GM12872 (cell line): ENCODE measurements around the gene MELTF.

ENCODE experiments used
- CTCF ChIP-seq: IDR thresholded peaks from 3 replicates; pipeline ENCODE4 v1.5.1; 2011; ENCODE audit warnings: low read depth, mild to moderate bottlenecking, low read length, moderate library complexity; ENCODE audit not compliant: insufficient read depth

MELTF gene

GRCh38 chr3:197002701-197003454, 26.7 kb downstream of the MELTF start:
- peak; percentile 61; the same call in 1 of the 3 replicates for TF ChIP-seq CTCF

DNA sequence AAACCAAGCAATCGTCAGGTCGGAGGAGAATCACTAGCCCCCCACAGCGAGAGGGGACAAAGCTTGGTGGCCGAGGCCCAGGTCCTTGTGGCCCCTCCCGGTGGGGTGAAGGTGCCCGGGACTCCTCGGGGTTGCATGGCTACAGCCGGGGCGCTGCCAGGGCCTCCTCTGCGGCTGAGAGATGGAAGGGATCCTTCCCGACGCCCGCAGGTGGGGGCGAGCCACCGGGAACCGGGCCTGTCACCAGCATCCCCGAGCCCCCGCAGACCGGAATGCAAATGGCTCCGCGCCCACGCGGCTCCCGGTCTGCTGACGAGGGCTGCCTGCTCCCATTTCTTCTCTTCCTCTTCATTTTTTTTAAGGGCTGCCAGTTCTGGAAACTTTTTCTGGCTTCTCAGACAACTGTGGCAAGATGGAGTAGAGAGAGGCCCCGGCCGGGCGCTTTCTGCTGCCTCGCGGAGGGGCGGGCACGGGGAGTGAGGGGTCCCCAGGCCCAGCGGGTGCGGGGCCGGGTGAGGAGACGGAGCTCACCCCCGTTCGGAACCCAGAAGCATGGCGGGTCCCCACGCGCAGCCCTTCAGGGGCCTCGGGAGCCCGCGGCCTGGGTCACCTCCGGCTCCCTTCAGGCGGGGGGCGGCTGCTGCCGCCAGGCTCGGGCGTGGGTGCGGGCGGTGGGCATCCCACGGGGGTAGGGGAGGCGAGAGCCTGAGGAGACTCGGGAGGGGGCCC, 27.5 kb downstream of the MELTF start:
- TF ChIP-seq CTCF, result no peak

- no peak for TF ChIP-seq CTCF
These were observed 28.3 kb downstream of the MELTF start for GRCh38 chr3:197001106-197001971.

DNA sequence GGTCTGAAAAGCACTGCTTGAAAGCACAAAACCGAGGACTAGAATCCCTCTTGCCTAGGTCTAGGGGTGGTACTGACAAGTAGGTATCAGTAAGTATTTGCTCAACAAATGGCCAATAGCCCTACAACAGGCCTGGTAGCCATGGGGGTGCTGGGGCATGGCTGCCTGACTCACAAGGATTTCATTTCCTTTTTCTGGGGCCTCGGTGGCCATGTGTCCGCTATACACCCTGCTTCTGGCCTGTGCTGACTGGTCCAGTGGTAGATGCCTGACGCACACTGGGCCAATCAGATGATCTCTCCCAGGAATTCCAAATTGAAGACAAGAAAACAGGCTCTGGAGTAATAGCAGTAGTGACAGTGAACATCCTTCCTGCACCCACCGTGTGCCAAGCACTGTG, 29.4 kb downstream of the MELTF start:
- TF ChIP-seq CTCF, result no peak

DNA sequence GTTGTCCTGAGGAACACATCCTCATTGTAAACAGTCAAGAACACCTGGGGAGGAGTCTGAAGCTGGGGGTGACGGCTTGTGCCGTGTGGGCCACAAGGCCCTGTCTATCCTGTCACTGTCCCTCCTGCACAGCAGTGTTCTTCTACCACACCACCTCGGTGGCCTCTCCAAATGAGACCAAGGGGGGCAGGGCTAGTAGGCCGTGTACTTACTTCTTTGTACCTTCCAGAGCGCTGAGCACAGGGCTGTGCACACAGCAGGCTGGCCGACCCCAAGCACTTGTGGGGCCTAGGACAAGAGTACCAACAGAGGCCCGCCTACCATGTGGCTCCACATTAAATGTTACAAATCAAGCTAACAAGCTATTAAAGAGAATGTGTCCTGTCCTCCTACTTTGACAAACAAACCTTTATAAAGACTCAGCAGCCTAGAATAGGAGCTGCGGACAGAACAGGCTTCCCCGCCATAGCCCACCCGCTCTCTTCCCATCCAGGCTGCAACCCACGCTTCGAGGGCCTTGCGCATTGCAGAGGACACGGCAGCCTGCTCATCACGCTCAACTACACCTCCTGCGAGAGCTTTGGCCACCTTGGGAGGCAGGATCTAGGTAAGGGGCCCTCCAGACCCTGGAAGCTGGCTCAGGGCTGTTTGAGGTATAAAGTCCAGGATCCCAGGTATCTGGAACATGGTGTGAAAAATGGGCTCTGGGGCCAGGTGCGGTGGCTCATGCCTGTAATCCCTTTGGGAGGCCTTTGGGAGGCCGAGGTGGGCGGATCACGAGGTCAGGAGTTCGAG, 30.5 kb downstream of the MELTF start:
- TF ChIP-seq CTCF, result no peak

DNA sequence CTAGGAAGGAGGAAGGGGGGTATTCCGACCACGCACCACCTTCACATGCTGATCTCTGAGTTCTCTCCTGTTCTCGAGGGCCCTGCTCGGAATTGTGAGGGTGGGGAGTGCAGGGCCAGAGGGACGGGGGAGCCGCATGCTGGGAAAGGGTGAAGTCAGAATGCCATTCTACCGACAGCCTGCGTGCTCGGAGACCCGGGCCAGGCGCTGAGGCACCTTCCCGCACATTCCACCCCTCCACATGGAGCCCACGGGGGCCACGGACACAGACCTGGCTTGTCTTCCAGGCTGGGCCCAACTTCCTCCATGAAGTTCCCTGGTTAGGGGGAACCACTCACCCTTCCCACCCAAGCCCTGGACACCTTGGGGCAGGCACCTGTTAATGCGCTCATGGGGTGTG, 32.3 kb downstream of the MELTF start:
- TF ChIP-seq CTCF, result no peak
